GM21367 (cell line): ENCODE measurements around the gene LENEP.

Source experiments
- ATAC-seq: cut with Tn5 transposase; IDR thresholded peaks from one replicate; pipeline ENCODE4 v1.9.1; 2021; ENCODE audit not compliant: unreplicated experiment

Gene LENEP

GRCh38 chr1:155026154-155026553, 32.8 kb downstream of the LENEP start:
- ATAC-seq = no peak

GRCh38 chr1:155026588-155026987, 33.2 kb downstream of the LENEP start:
- no peak for ATAC-seq

GRCh38 chr1:155029513-155030242, 36.3 kb downstream of the LENEP start:
- ATAC-seq = no peak

- no peak for ATAC-seq
These were observed 36.9 kb downstream of the LENEP start for GRCh38 chr1:155030243-155030795.

- ATAC-seq = no peak
These were observed 37.5 kb downstream of the LENEP start for GRCh38 chr1:155030899-155031298.

- ATAC-seq = no peak
These were observed 39.5 kb downstream of the LENEP start for GRCh38 chr1:155032886-155033285.

- ATAC-seq = no peak
These were observed 40.1 kb downstream of the LENEP start, which contains the start of the genes DCST1 and DCST2 for GRCh38 chr1:155033524-155033923. Gene DCST1 (plus strand): TSS chr1:155033824. CDS start chr1:155034037, 213 bp downstream. Gene DCST2 (minus strand): TSS chr1:155033781. CDS start chr1:155033701, 80 bp downstream.

GRCh38 chr1:155034318-155035208, 41.2 kb downstream of the LENEP start:
- no peak for ATAC-seq

- ATAC-seq = no peak
These were observed 42.5 kb downstream of the LENEP start for GRCh38 chr1:155035936-155036335.

GRCh38 chr1:155037043-155037442, 43.7 kb downstream of the LENEP start:
- ATAC-seq = no peak

- no peak for ATAC-seq
These were observed 44.6 kb downstream of the LENEP start for GRCh38 chr1:155037851-155038441.

GRCh38 chr1:155038602-155039307, 45.4 kb downstream of the LENEP start:
- ATAC-seq = no peak

GRCh38 chr1:155039308-155039669, 45.9 kb downstream of the LENEP start:
- ATAC-seq = no peak

GRCh38 chr1:155040358-155041093, 47.1 kb downstream of the LENEP start:
- no peak for ATAC-seq

- no peak for ATAC-seq
These were observed 49.4 kb downstream of the LENEP start for GRCh38 chr1:155042789-155043188.

- ATAC-seq = no peak
These were observed 49.9 kb downstream of the LENEP start for GRCh38 chr1:155043301-155043702.

- ATAC-seq = no peak
These were observed 50.4 kb downstream of the LENEP start for GRCh38 chr1:155043793-155044192.
